ENCODE results near the gene NTM.

- TF ChIP-seq, protein P1, sequence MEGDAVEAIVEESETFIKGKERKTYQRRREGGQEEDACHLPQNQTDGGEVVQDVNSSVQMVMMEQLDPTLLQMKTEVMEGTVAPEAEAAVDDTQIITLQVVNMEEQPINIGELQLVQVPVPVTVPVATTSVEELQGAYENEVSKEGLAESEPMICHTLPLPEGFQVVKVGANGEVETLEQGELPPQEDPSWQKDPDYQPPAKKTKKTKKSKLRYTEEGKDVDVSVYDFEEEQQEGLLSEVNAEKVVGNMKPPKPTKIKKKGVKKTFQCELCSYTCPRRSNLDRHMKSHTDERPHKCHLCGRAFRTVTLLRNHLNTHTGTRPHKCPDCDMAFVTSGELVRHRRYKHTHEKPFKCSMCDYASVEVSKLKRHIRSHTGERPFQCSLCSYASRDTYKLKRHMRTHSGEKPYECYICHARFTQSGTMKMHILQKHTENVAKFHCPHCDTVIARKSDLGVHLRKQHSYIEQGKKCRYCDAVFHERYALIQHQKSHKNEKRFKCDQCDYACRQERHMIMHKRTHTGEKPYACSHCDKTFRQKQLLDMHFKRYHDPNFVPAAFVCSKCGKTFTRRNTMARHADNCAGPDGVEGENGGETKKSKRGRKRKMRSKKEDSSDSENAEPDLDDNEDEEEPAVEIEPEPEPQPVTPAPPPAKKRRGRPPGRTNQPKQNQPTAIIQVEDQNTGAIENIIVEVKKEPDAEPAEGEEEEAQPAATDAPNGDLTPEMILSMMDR (IDR thresholded peaks at IDR 0.05; ENCODE audit: low read length), result no peak
- no peak for TF ChIP-seq EZH2 (IDR thresholded peaks at IDR 0.05; ENCODE audit: borderline replicate concordance, low read length)
Observed at GRCh38 chr11:131423688-131424087, 53.3 kb downstream of the NTM start.

Measured in OCI-LY1 (cell line).